ENCODE data around the gene SYT6. TPM values are rescaled to one million over a fixed set of nuclear protein-coding genes. Genes with fewer than 3 reads are reported as not detected.

Gene SYT6
- total RNA-seq, 1 donor from 2014 or later = not detected

- no peak overlapping the region for H3K4me3 ChIP-seq (ENCODE audit: low read depth, low read length)
- no peaks in the 10 kb centered on the region for H3K36me3 ChIP-seq (ENCODE audit: control insufficient read depth, insufficient read depth, low read length)
- no peak for TF ChIP-seq CTCF (IDR thresholded peaks at IDR 0.05; ENCODE audit: insufficient read depth, low read length, poor library complexity, severe bottlenecking)
- no peak for DNase-seq (ENCODE audit: low read depth)
- peaks cover 4% of the 10 kb centered on the region for H3K27me3 ChIP-seq (ENCODE audit: control insufficient read depth, insufficient read depth, low read length)
Observed at GRCh38 chr1:114093624-114094362, 59.9 kb downstream of the SYT6 start.

- H3K4me3 ChIP-seq (ENCODE audit: low read depth, low read length) = no peak overlapping the region
- no peaks in the 10 kb centered on the region for H3K36me3 ChIP-seq (ENCODE audit: control insufficient read depth, insufficient read depth, low read length)
- DNase-seq (ENCODE audit: low read depth) = no peak
- no peak for TF ChIP-seq CTCF (IDR thresholded peaks at IDR 0.05; ENCODE audit: insufficient read depth, low read length, poor library complexity, severe bottlenecking)
- H3K27me3 ChIP-seq (ENCODE audit: control insufficient read depth, insufficient read depth, low read length) = peaks cover 7% of the 10 kb centered on the region
Observed at GRCh38 chr1:114092186-114093062, 61.2 kb downstream of the SYT6 start.

- DNase-seq (ENCODE audit: low read depth) = no peak
- Histone ChIP-seq H3K4me3 (ENCODE audit: low read depth, low read length) (no peak overlapping the region), H3K36me3 (ENCODE audit: control insufficient read depth, insufficient read depth, low read length) (no peaks in the 10 kb centered on the region), H3K27me3 (ENCODE audit: control insufficient read depth, insufficient read depth, low read length) (peaks cover 8% of the 10 kb centered on the region)
- no peak for TF ChIP-seq CTCF (IDR thresholded peaks at IDR 0.05; ENCODE audit: insufficient read depth, low read length, poor library complexity, severe bottlenecking)
Observed at GRCh38 chr1:114091711-114092110, 62.0 kb downstream of the SYT6 start.

- Histone ChIP-seq H3K27me3 (ENCODE audit: control insufficient read depth, insufficient read depth, low read length) (peaks cover 8% of the 10 kb centered on the region), H3K36me3 (ENCODE audit: control insufficient read depth, insufficient read depth, low read length) (no peaks in the 10 kb centered on the region), H3K4me3 (ENCODE audit: low read depth, low read length) (no peak overlapping the region)
- DNase-seq (ENCODE audit: low read depth) = no peak
- TF ChIP-seq CTCF (IDR thresholded peaks at IDR 0.05; ENCODE audit: insufficient read depth, low read length, poor library complexity, severe bottlenecking) = no peak
Observed at GRCh38 chr1:114090738-114091505, 62.7 kb downstream of the SYT6 start.

GRCh38 chr1:114089502-114090138 is 64.0 kb downstream of the SYT6 start:
- no peak for DNase-seq (ENCODE audit: low read depth)
- TF ChIP-seq CTCF (IDR thresholded peaks at IDR 0.05; ENCODE audit: insufficient read depth, low read length, poor library complexity, severe bottlenecking) = no peak
- no peaks in the 10 kb centered on the region for H3K36me3 ChIP-seq (ENCODE audit: control insufficient read depth, insufficient read depth, low read length)

More at GRCh38 chr1:114089502-114090138, 64.0 kb downstream of the SYT6 start:
- no peak overlapping the region for H3K4me3 ChIP-seq (ENCODE audit: low read depth, low read length)
- peaks cover 8% of the 10 kb centered on the region for H3K27me3 ChIP-seq (ENCODE audit: control insufficient read depth, insufficient read depth, low read length)
